ENCODE results near the gene ALDH4A1.

ALDH4A1 gene

GRCh38 chr1:18922319-18922726, 20.0 kb upstream of the ALDH4A1 start:
- peak; percentile 86 for DNase-seq

GRCh38 chr1:18921516-18922251, 19.3 kb upstream of the ALDH4A1 start:
- DNase-seq: no peak

GRCh38 chr1:18920931-18921330, 18.6 kb upstream of the ALDH4A1 start:
- no peak for DNase-seq

- no peak for DNase-seq
These were observed 17.6 kb upstream of the ALDH4A1 start for GRCh38 chr1:18919956-18920355.

- no peak for DNase-seq
These were observed 17.0 kb upstream of the ALDH4A1 start for GRCh38 chr1:18919197-18919905.

GRCh38 chr1:18918417-18918816, 16.1 kb upstream of the ALDH4A1 start:
- no peak for DNase-seq

GRCh38 chr1:18917071-18917799, 14.9 kb upstream of the ALDH4A1 start:
- no peak for DNase-seq

GRCh38 chr1:18915341-18915740, 13.0 kb upstream of the ALDH4A1 start:
- no peak for DNase-seq

- DNase-seq: peak; percentile 88
These were observed 10.9 kb upstream of the ALDH4A1 start for GRCh38 chr1:18913065-18913835.

- no peak for DNase-seq
These were observed 10.2 kb upstream of the ALDH4A1 start for GRCh38 chr1:18912550-18912949.

- DNase-seq: no peak
These were observed 6.8 kb upstream of the ALDH4A1 start for GRCh38 chr1:18908911-18909771.

- no peak for DNase-seq
These were observed 5.8 kb upstream of the ALDH4A1 start for GRCh38 chr1:18907917-18908845.

GRCh38 chr1:18907021-18907916, 4.9 kb upstream of the ALDH4A1 start:
- peak; percentile 80 for DNase-seq

GRCh38 chr1:18903291-18903756, 969 bp upstream of the ALDH4A1 start:
- DNase-seq: no peak

GRCh38 chr1:18901952-18902522, 318 bp downstream of the ALDH4A1 start:
- DNase-seq: no peak

GRCh38 chr1:18901147-18901951, 1.0 kb downstream of the ALDH4A1 start:
- no peak for DNase-seq

- DNase-seq: peak; percentile 24
These were observed 2.0 kb downstream of the ALDH4A1 start for GRCh38 chr1:18900303-18900841.
